H1 (cell line): ENCODE results near the gene NOB1.

Experiments
- EGR1 ChIP-seq: IDR thresholded peaks from 2 replicates; pipeline ENCODE4 v1.6.1; 2011; ENCODE audit warnings: low read depth, low read length, borderline replicate concordance
- POLR2A ChIP-seq, 2 experiments: IDR thresholded peaks; 1 replicate in 1 of 2; 2 replicates in 1 of 2; pipeline ENCODE4 v1.6.1; 2011; ENCODE audit warnings: low read depth in 2 of 2, low read length in 2 of 2, mild to moderate bottlenecking in 2 of 2; ENCODE audit errors: control extremely low read depth in 1 of 2
- TF ChIP-seq, protein P1 (sequence below), 3 experiments: IDR thresholded peaks; 1 replicate in 2 of 3; 2 replicates in 1 of 3; pipeline versions ENCODE4 v1.5.1 to v1.6.1; 2011; ENCODE audit warnings: low read length in 3 of 3, mild to moderate bottlenecking in 3 of 3, inconsistent platforms in 2 of 3, low read depth in 1 of 3, moderate library complexity in 1 of 3; ENCODE audit not compliant: insufficient read depth in 1 of 3; ENCODE audit errors: control extremely low read depth in 1 of 3

DNA sequence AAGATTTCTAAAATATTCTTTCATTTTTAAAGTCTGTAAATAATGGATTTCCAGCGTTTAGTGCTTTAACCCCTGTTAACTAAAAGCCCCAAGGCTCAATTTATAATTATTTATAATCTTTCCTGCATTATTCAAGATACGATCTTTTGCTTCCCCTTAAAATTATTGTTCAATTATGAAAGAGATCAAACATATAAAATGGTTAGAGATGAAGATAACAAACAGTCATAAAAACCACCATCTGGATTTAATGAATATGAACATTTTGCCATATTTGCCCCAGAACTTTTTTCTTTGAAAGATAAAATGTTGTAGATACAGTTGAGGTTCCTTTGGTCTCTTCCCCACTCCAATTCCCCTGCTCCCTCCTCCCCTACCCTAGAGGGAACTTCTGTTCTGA, 25.0 kb upstream of the NOB1 start:
- TF ChIP-seq, protein P1, sequence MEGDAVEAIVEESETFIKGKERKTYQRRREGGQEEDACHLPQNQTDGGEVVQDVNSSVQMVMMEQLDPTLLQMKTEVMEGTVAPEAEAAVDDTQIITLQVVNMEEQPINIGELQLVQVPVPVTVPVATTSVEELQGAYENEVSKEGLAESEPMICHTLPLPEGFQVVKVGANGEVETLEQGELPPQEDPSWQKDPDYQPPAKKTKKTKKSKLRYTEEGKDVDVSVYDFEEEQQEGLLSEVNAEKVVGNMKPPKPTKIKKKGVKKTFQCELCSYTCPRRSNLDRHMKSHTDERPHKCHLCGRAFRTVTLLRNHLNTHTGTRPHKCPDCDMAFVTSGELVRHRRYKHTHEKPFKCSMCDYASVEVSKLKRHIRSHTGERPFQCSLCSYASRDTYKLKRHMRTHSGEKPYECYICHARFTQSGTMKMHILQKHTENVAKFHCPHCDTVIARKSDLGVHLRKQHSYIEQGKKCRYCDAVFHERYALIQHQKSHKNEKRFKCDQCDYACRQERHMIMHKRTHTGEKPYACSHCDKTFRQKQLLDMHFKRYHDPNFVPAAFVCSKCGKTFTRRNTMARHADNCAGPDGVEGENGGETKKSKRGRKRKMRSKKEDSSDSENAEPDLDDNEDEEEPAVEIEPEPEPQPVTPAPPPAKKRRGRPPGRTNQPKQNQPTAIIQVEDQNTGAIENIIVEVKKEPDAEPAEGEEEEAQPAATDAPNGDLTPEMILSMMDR (IDR thresholded peaks at IDR 0.05; ENCODE audit: control extremely low read depth in 1 of 3, insufficient read depth in 1 of 3, low read depth in 1 of 3, low read length in 3 of 3), result no peak
- TF ChIP-seq EGR1 (no peak), POLR2A (IDR thresholded peaks at IDR 0.05; ENCODE audit: control extremely low read depth in 1 of 2, low read depth in 2 of 2, low read length in 2 of 2) (no peak)
